Measurements from ENCODE around the gene HSD17B13. TPM values are rescaled to one million over a fixed set of nuclear protein-coding genes. Genes with fewer than 3 reads are reported as not detected.

HSD17B13 gene
- total RNA-seq, 4 donors from 2014 or later, result 0.22 to 1.7 (median 0.39) TPM

DNA sequence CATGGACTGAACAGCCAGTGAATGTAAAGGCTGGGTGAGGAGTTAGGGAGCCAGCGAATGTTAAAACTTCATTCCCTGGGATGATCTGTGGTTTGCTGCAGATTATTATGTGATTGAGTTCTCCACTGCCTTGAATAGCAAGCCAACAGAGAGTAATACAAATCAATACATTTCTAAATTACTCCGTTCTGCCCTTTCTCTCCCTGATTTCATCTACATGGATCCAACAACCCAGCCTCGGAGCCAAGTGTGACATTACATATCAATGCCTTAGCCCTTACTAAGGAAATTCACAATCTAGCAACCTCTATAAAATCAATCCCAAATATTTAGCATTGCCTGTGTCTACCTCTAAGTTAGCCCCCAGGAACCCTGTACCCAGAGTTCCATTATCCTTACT is 11.0 kb downstream of the HSD17B13 start:
- no peak overlapping the region for H3K4me3 ChIP-seq (replicated peaks in 1 of 3)
- H3K9me3 ChIP-seq, result no peaks in the 10 kb centered on the region
- no peaks in the 10 kb centered on the region for H3K4me1 ChIP-seq
- TF ChIP-seq, protein P1, sequence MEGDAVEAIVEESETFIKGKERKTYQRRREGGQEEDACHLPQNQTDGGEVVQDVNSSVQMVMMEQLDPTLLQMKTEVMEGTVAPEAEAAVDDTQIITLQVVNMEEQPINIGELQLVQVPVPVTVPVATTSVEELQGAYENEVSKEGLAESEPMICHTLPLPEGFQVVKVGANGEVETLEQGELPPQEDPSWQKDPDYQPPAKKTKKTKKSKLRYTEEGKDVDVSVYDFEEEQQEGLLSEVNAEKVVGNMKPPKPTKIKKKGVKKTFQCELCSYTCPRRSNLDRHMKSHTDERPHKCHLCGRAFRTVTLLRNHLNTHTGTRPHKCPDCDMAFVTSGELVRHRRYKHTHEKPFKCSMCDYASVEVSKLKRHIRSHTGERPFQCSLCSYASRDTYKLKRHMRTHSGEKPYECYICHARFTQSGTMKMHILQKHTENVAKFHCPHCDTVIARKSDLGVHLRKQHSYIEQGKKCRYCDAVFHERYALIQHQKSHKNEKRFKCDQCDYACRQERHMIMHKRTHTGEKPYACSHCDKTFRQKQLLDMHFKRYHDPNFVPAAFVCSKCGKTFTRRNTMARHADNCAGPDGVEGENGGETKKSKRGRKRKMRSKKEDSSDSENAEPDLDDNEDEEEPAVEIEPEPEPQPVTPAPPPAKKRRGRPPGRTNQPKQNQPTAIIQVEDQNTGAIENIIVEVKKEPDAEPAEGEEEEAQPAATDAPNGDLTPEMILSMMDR (IDR thresholded peaks at IDR 0.05), result no peak
- no peak for TF ChIP-seq POLR2A (IDR thresholded peaks at IDR 0.05)
- no peaks in the 10 kb centered on the region for H3K36me3 ChIP-seq
- no peak overlapping the region for H3K27ac ChIP-seq
- 96 to 97% methylated on average over 3 of the region's 3 CpGs for WGBS, 2 donors
- no peak for DNase-seq
- no peaks in the 10 kb centered on the region for H3K27me3 ChIP-seq
- intact Hi-C loops (cut with DNase I), result no loop called here

DNA sequence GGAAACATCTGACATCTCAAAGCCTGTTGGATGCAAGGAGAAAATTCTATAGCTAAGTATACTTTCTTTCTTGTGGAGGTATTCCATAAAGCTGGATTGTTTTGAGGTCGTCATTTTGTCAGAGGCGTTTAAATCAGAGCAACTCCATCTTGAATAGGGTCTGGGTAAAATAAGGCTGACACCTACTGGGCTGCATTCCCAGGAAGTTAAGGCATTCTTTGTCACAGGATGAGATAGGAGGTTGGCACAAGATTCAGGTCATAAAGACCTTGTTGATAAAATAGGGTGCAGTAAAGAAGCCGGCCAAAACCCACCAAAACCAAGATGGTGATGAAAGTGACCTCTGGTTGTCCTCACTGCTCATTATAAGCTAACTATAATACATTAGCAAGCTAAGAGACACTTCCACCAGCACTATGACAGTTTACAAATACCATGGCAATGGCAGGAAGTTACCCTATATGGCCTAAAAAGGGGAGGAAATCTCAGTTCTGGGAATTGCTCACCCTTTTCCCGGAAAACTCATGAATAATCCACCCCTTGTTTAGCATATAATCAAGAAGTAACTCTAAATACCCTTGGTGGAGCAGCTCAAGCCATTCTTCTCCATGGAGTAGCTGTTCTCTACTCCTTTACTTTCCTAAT is 11.9 kb downstream of the HSD17B13 start:
- Histone ChIP-seq H3K9me3 (no peaks in the 10 kb centered on the region), H3K36me3 (no peaks in the 10 kb centered on the region), H3K4me1 (no peaks in the 10 kb centered on the region), H3K27ac (no peak overlapping the region), H3K27me3 (no peaks in the 10 kb centered on the region), H3K4me3 (replicated peaks in 1 of 3) (no peak overlapping the region)
- DNase-seq, result no peak
- 84 to 92% methylated on average over 4 of the region's 4 CpGs for WGBS, 2 donors
- TF ChIP-seq, protein P1 (IDR thresholded peaks at IDR 0.05), result no peak
- TF ChIP-seq POLR2A (IDR thresholded peaks at IDR 0.05), result no peak
- intact Hi-C loops (cut with DNase I), result no loop called here

DNA sequence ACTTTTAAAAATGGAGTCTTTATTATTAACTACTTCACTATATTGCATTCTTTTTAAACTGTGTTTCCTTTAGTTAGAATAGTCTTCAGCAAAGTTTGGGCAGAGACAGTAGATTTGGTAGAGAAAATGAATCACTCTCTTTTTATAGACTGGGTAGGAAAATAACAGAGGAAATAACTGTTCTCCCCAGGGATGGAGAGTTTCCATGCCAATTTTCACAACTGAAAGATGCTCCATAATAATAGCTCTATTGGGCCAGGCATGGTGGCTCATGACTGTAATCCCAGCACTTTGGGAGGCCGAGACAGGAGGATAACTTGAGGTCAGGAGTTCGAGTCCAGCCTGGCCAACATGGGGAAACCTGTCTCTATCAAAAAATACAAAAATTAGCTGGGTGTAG is 13.1 kb downstream of the HSD17B13 start:
- intact Hi-C loops (cut with DNase I), result no loop called here
- H3K9me3 ChIP-seq, result no peaks in the 10 kb centered on the region

DNA sequence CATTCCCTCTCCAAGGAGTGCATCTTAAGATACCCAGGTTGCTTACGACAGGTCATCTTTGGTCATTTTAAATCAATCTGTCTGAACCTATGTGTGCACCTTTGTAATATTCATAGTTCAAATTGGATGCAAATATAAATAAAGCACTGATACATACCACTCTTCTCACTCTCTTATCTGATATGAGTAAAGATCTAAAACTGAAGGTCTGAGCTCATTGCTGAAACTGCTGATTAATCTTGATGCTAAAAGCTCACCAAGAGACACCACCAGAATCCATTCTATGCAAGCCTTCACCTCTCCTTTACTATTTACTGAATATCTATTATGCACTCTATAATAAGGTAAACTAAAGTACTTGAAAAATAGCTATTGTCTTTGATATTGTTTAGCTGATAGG is 16.6 kb downstream of the HSD17B13 start:
- TF ChIP-seq, protein P1 (IDR thresholded peaks at IDR 0.05), result no peak
- no peak for TF ChIP-seq POLR2A (IDR thresholded peaks at IDR 0.05)
- DNase-seq, result no peak
- intact Hi-C loops (cut with DNase I), result no loop called here

More for the DNA sequence above, 13.1 kb downstream of the HSD17B13 start:
- DNase-seq, result no peak
- peaks cover 0 to 2% of the 10 kb centered on the region in 2 donors for H3K4me1 ChIP-seq
- WGBS, 2 donors, result 65 to 85% methylated on average over 2 of the region's 2 CpGs
- H3K36me3 ChIP-seq, result no peaks in the 10 kb centered on the region
- H3K27me3 ChIP-seq, result no peaks in the 10 kb centered on the region
- TF ChIP-seq, protein P1 (IDR thresholded peaks at IDR 0.05), result no peak
- no peak for TF ChIP-seq POLR2A (IDR thresholded peaks at IDR 0.05)
- no peak overlapping the region for H3K27ac ChIP-seq
- H3K4me3 ChIP-seq (replicated peaks in 1 of 3), result no peak overlapping the region

DNA sequence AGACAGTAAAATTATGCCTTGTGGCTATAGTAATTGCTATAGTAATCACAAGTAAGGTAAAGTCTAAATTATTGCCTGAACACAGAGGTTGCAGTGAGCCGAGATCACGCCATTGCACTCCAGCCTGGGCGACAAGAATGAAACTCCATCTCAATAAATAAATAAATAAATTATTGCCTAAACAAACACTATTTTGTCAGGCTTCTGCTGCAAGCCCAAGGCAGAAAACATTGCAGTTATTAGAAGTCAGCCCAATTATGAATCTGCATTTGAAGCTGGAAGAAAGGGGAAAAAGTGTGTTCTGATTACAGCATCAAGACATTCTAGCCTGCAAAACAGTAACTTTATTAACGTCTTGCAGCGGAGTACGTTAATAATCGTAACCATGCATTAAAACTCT is 17.1 kb downstream of the HSD17B13 start:
- 92 to 95% methylated on average over 7 of the region's 7 CpGs for WGBS, 2 donors
- no peaks in the 10 kb centered on the region for H3K36me3 ChIP-seq
- H3K9me3 ChIP-seq, result no peaks in the 10 kb centered on the region
- peaks cover 0 to 2% of the 10 kb centered on the region in 2 donors for H3K4me1 ChIP-seq
- intact Hi-C loops (cut with DNase I), result no loop called here
- no peak for TF ChIP-seq POLR2A (IDR thresholded peaks at IDR 0.05)
- TF ChIP-seq, protein P1 (IDR thresholded peaks at IDR 0.05), result no peak
- no peak overlapping the region for H3K27ac ChIP-seq
- no peak for DNase-seq
- no peak overlapping the region for H3K4me3 ChIP-seq (replicated peaks in 1 of 3)
- H3K27me3 ChIP-seq, result no peaks in the 10 kb centered on the region

More for the DNA sequence above, 16.6 kb downstream of the HSD17B13 start:
- H3K36me3 ChIP-seq, result no peaks in the 10 kb centered on the region
- peaks cover 0 to 2% of the 10 kb centered on the region in 2 donors for H3K4me1 ChIP-seq
- no peak overlapping the region for H3K4me3 ChIP-seq (replicated peaks in 1 of 3)
- no peaks in the 10 kb centered on the region for H3K27me3 ChIP-seq
- H3K9me3 ChIP-seq, result no peaks in the 10 kb centered on the region
- no peak overlapping the region for H3K27ac ChIP-seq
- WGBS, 2 donors, result 95 to 97% methylated on average over 1 of the region's 1 CpG

Measured in thyroid gland (tissue), 4 donors.